HepG2 (cell line): ENCODE measurements around the gene NME4. TPM values are rescaled to one million over a fixed set of nuclear protein-coding genes. Genes with fewer than 3 reads are reported as not detected.

Experiments
- JDP2 ChIP-seq: sonication (generic); formaldehyde crosslinking; IDR thresholded peaks from 2 replicates; pipeline ENCODE4 v1.8.1; 2022; ENCODE audit warnings: missing genetic modification reagents, borderline replicate concordance
- KDM5A ChIP-seq: fragments of 200-600 bp; sonication (generic); IDR thresholded peaks from 2 replicates; pipeline ENCODE4 v1.7.0; 2018; ENCODE audit warnings: antibody characterized with exemption, mild to moderate bottlenecking, low read length, borderline replicate concordance
- MAZ ChIP-seq, 2 experiments: sonication (generic) in 1 of 2; formaldehyde crosslinking in 1 of 2; IDR thresholded peaks; 2 replicates each; pipeline versions ENCODE4 v1.5.0 to v1.6.1; 2012 to 2020; ENCODE audit warnings: low read depth in 2 of 2, mild to moderate bottlenecking in 2 of 2, borderline replicate concordance in 1 of 2, improper control_type of control experiment in 1 of 2, low read length in 1 of 2, missing genetic modification reagents in 1 of 2, moderate library complexity in 1 of 2
- MIER3 ChIP-seq: IDR thresholded peaks from 2 replicates; pipeline ENCODE4 v1.6.1; 2016; ENCODE audit warnings: missing compliant biosample characterization, borderline replicate concordance
- PCBP2 ChIP-seq: fragments of 200-400 bp; formaldehyde crosslinking; optimal IDR thresholded peaks from 2 replicates; pipeline ENCODE3; 2018; ENCODE audit warnings: low read length, low read depth; ENCODE audit not compliant: poor library complexity, severe bottlenecking
- SP5 ChIP-seq: IDR thresholded peaks from 2 replicates; pipeline ENCODE4 v1.6.1; 2016; ENCODE audit warnings: low read depth, borderline replicate concordance
- ZFP36L1 ChIP-seq: sonication (generic); formaldehyde crosslinking; IDR thresholded peaks from 2 replicates; pipeline ENCODE4 v1.8.0; 2022; ENCODE audit warnings: mild to moderate bottlenecking, missing genetic modification reagents, moderate library complexity
- ZFP41 ChIP-seq: sonication (generic); formaldehyde crosslinking; IDR thresholded peaks from 2 replicates; pipeline ENCODE4 v1.4.0; 2020; ENCODE audit warnings: mild to moderate bottlenecking, missing genetic modification reagents, borderline replicate concordance
- ZNF235 ChIP-seq: sonication (generic); formaldehyde crosslinking; IDR thresholded peaks from 2 replicates; pipeline ENCODE4 v1.8.1; 2023; ENCODE audit warnings: mild to moderate bottlenecking, missing genetic modification reagents, borderline replicate concordance
- ZNF251 ChIP-seq: sonication (generic); formaldehyde crosslinking; IDR thresholded peaks from 2 replicates; pipeline ENCODE4 v1.9.0; 2021; ENCODE audit warnings: mild to moderate bottlenecking, missing genetic modification reagents
- ZNF317 ChIP-seq: sonication (generic); formaldehyde crosslinking; IDR thresholded peaks from 2 replicates; pipeline ENCODE4 v1.5.0; 2020; ENCODE audit warnings: mild to moderate bottlenecking, missing genetic modification reagents
- ZNF354B ChIP-seq: sonication (generic); formaldehyde crosslinking; IDR thresholded peaks from 2 replicates; pipeline ENCODE4 v1.8.0; 2022; ENCODE audit warnings: mild to moderate bottlenecking, missing genetic modification reagents
- ZNF570 ChIP-seq: sonication (generic); formaldehyde crosslinking; IDR thresholded peaks from 2 replicates; pipeline ENCODE4 v1.4.0; 2020; ENCODE audit warnings: mild to moderate bottlenecking, missing genetic modification reagents, borderline replicate concordance
- ZSCAN25 ChIP-seq: sonication (generic); formaldehyde crosslinking; IDR thresholded peaks from 2 replicates; pipeline ENCODE4 v1.8.0; 2022; ENCODE audit warnings: mild to moderate bottlenecking, missing genetic modification reagents
- polyA plus RNA-seq, 8 experiments: library from polyadenylated mRNA; depleted of rRNA in 3 of 8; stranded (reverse) in 7 of 8; unstranded in 1 of 8; fragments of >200 nt; fragmentation: Illumina TruSeq in 4 of 8; extraction: Trizol in 4 of 8; gene quantifications; 2 replicates each; pipeline versions ENCODE4 v1.2.1 to v1.2.3, GENCODE V29; 2011 to 2016; ENCODE audit warnings: low read depth in 4 of 8, missing spikeins in 1 of 8, mixed read lengths in 1 of 8; ENCODE audit not compliant: insufficient read depth in 1 of 8
- total RNA-seq, 5 experiments: library from RNA; depleted of rRNA; stranded (reverse); fragments of >200 nt; fragmentation: Illumina TruSeq; extraction: Trizol; gene quantifications; 2 replicates each; pipeline ENCODE4 v1.2.3, GENCODE V29; 2016; ENCODE audit warnings: low read depth in 1 of 5
- TF ChIP-seq, protein P1 (sequence below): sonication (generic); formaldehyde crosslinking; IDR thresholded peaks from 2 replicates; pipeline ENCODE4 v1.4.0; 2020; ENCODE audit warnings: missing genetic modification reagents, mild to moderate bottlenecking, borderline replicate concordance
- TF ChIP-seq, protein P2 (sequence below): sonication (generic); formaldehyde crosslinking; IDR thresholded peaks from 2 replicates; pipeline ENCODE4 v1.5.0; 2020; ENCODE audit warnings: mild to moderate bottlenecking, missing genetic modification reagents
- TF ChIP-seq, protein P3 (sequence below): sonication (generic); formaldehyde crosslinking; IDR thresholded peaks from 2 replicates; pipeline ENCODE4 v1.4.0; 2020; ENCODE audit warnings: missing genetic modification reagents, low read depth, mild to moderate bottlenecking, borderline replicate concordance
- TF ChIP-seq, protein P4 (sequence below): sonication (generic); formaldehyde crosslinking; IDR thresholded peaks from 2 replicates; pipeline ENCODE4 v1.8.0; 2022; ENCODE audit warnings: missing genetic modification reagents, mild to moderate bottlenecking, moderate library complexity, borderline replicate concordance

Gene NME4
- total and polyA plus RNA-seq, 2 of the 13 experiments (the other 11 are each of a cell fraction or from before 2014, with no cell fraction given) = 121 to 263 TPM

DNA sequence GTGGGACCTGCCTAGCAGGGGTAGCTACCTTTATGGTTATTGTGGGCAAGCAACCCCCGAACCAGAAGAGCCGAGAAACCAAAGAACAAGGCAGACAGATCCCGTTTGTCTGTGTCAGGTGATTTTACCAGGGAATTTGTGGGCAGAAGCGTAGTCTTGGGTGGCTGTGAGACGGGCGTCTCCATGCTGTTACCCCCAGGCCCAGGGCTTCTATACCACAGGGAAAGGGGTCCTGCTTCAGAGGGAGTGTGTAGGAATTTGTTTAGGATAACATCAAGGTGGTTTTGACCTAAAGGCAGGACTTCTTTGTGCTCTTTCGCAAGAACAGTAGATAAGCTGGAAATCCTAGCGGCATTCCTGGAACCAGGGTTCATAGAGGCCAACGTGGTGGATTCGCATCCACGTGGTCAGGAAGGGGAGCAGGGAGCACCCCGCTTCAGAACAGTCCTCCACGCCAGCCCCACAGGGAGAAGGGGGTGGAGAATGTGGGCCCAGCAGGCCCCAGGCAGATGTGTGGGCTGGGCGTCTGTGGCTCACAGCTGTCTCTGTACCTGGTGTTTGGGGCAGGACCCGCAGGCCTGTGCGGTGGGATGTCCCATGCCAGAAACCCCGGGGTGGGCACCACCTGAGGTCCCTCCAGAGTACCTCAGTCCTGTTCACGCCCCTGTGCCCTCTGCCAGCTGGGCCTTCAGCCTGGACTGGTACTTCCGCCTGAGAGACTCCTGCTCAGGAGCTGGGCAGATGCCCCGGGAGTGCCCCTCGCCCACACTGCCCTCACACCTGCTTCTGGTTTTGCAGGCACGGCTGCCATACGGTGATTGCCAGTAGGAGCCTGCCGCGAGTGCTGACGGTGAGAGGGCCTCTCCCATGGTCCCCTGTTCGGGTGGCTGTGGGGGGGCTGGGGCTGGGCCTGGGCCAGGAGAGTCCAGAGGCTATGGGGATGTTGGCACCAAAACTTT lies 8.8 kb downstream of the NME4 start (continued):
- TF ChIP-seq, protein P1, sequence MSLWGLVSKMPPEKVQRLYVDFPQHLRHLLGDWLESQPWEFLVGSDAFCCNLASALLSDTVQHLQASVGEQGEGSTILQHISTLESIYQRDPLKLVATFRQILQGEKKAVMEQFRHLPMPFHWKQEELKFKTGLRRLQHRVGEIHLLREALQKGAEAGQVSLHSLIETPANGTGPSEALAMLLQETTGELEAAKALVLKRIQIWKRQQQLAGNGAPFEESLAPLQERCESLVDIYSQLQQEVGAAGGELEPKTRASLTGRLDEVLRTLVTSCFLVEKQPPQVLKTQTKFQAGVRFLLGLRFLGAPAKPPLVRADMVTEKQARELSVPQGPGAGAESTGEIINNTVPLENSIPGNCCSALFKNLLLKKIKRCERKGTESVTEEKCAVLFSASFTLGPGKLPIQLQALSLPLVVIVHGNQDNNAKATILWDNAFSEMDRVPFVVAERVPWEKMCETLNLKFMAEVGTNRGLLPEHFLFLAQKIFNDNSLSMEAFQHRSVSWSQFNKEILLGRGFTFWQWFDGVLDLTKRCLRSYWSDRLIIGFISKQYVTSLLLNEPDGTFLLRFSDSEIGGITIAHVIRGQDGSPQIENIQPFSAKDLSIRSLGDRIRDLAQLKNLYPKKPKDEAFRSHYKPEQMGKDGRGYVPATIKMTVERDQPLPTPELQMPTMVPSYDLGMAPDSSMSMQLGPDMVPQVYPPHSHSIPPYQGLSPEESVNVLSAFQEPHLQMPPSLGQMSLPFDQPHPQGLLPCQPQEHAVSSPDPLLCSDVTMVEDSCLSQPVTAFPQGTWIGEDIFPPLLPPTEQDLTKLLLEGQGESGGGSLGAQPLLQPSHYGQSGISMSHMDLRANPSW (CRISPR knock-in tag) = peak; percentile 33; the same call in 1 of the 2 replicates
- TF ChIP-seq JDP2 (CRISPR knock-in tag) = no peak
- peak; percentile 88; the same call in 1 of the 2 replicates for TF ChIP-seq MIER3 (CRISPR knock-in tag)
- TF ChIP-seq ZNF570 (CRISPR knock-in tag) = no peak
- peak; percentile 66 for TF ChIP-seq ZFP36L1 (CRISPR knock-in tag)
- TF ChIP-seq ZNF251 (CRISPR knock-in tag) = no peak
- no peak for TF ChIP-seq ZNF235
- 0 out of 2 replicates have a peak, but pooled peaks have one; percentile 43 for TF ChIP-seq ZNF354B
- TF ChIP-seq PCBP2 = no peak
- TF ChIP-seq, protein P2, sequence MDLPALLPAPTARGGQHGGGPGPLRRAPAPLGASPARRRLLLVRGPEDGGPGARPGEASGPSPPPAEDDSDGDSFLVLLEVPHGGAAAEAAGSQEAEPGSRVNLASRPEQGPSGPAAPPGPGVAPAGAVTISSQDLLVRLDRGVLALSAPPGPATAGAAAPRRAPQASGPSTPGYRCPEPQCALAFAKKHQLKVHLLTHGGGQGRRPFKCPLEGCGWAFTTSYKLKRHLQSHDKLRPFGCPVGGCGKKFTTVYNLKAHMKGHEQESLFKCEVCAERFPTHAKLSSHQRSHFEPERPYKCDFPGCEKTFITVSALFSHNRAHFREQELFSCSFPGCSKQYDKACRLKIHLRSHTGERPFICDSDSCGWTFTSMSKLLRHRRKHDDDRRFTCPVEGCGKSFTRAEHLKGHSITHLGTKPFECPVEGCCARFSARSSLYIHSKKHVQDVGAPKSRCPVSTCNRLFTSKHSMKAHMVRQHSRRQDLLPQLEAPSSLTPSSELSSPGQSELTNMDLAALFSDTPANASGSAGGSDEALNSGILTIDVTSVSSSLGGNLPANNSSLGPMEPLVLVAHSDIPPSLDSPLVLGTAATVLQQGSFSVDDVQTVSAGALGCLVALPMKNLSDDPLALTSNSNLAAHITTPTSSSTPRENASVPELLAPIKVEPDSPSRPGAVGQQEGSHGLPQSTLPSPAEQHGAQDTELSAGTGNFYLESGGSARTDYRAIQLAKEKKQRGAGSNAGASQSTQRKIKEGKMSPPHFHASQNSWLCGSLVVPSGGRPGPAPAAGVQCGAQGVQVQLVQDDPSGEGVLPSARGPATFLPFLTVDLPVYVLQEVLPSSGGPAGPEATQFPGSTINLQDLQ (CRISPR knock-in tag) = peak; percentile 70; the same call in 1 of the 2 replicates
- peak; percentile 80 for TF ChIP-seq SP5 (CRISPR knock-in tag)
- TF ChIP-seq, protein P3, sequence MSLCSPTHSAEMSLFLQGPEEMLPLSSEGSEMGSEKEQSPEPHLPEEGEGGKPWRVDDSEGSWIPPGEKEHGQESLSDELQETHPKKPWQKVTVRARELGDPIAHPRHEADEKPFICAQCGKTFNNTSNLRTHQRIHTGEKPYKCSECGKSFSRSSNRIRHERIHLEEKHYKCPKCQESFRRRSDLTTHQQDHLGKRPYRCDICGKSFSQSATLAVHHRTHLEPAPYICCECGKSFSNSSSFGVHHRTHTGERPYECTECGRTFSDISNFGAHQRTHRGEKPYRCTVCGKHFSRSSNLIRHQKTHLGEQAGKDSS (CRISPR knock-in tag) = peak; percentile 91
- TF ChIP-seq ZFP41 (CRISPR knock-in tag) = peak; percentile 71; the same call in 1 of the 2 replicates
- no peak for TF ChIP-seq ZNF317
- TF ChIP-seq, protein P4, sequence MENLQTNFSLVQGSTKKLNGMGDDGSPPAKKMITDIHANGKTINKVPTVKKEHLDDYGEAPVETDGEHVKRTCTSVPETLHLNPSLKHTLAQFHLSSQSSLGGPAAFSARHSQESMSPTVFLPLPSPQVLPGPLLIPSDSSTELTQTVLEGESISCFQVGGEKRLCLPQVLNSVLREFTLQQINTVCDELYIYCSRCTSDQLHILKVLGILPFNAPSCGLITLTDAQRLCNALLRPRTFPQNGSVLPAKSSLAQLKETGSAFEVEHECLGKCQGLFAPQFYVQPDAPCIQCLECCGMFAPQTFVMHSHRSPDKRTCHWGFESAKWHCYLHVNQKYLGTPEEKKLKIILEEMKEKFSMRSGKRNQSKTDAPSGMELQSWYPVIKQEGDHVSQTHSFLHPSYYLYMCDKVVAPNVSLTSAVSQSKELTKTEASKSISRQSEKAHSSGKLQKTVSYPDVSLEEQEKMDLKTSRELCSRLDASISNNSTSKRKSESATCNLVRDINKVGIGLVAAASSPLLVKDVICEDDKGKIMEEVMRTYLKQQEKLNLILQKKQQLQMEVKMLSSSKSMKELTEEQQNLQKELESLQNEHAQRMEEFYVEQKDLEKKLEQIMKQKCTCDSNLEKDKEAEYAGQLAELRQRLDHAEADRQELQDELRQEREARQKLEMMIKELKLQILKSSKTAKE (CRISPR knock-in tag) = peak; percentile 68; the same call in 1 of the 2 replicates
- no peak for TF ChIP-seq MAZ (IDR thresholded peaks at IDR 0.05; ENCODE audit: borderline replicate concordance, low read depth, low read length)
- TF ChIP-seq MAZ (CRISPR knock-in tag; IDR thresholded peaks at IDR 0.05; ENCODE audit: low read depth) = peak; percentile 73; the same call in 1 of the 2 replicates
- TF ChIP-seq KDM5A = no peak
- 0 out of 2 replicates have a peak, but pooled peaks have one; percentile 31 for TF ChIP-seq ZSCAN25 (CRISPR knock-in tag)
